AG09319 (cell line): ENCODE results near the gene C16orf90.

Experiments
- DNase-seq: peaks from one replicate; pipeline ENCODE4 v3.0.0-alpha.2; 2010; ENCODE audit warnings: low read depth; ENCODE audit errors: extremely low read depth
- TF ChIP-seq, protein P1 (sequence below): IDR thresholded peaks from 2 replicates; pipeline ENCODE4 v1.5.1; 2011; ENCODE audit warnings: low read depth, mild to moderate bottlenecking, inconsistent platforms, low read length, moderate library complexity

The C16orf90 gene

DNA sequence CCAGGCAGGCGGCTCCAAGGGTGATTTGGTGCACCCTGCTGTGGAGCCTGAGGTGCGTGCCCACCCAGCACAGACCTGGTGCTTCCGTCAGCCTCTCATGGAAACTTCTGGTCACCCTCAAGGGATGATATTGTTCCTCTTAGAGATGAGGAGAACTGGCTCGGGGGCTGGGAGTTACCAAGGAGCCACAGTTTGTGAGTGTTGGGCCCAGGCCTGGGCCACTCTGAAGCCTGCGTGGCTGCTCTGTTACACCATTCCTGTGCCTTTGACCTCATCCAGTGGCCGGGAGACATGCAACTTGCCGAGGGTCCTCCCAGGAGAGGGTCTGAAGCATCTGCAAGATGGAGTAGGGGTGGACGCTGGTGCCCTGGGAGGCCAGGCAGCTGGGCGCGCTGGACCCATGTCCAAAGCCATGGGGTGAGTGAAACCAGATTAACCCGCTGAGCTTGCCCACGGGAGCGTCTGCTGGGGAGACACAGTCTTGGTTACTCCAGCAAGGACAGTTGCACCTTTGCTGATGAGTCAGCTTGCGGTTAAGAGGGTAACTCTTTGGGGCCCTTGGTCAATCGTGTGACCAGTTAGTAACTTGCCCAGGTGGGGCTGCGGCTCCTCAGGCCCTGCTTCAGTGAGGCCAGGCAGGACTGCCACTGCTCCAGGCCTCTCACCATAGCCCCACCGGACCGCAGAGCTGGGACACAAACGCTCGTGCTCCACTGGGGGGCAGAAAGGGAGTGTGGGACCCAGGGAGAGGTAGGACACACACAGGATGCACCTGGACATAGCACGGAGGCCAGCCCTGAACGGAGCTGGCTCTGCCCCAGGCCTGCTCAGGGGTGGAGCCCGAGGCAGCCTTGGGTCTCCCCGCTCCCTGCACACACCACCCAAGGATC is 7.5 kb downstream of the C16orf90 start:
- TF ChIP-seq, protein P1, sequence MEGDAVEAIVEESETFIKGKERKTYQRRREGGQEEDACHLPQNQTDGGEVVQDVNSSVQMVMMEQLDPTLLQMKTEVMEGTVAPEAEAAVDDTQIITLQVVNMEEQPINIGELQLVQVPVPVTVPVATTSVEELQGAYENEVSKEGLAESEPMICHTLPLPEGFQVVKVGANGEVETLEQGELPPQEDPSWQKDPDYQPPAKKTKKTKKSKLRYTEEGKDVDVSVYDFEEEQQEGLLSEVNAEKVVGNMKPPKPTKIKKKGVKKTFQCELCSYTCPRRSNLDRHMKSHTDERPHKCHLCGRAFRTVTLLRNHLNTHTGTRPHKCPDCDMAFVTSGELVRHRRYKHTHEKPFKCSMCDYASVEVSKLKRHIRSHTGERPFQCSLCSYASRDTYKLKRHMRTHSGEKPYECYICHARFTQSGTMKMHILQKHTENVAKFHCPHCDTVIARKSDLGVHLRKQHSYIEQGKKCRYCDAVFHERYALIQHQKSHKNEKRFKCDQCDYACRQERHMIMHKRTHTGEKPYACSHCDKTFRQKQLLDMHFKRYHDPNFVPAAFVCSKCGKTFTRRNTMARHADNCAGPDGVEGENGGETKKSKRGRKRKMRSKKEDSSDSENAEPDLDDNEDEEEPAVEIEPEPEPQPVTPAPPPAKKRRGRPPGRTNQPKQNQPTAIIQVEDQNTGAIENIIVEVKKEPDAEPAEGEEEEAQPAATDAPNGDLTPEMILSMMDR = no peak

DNA sequence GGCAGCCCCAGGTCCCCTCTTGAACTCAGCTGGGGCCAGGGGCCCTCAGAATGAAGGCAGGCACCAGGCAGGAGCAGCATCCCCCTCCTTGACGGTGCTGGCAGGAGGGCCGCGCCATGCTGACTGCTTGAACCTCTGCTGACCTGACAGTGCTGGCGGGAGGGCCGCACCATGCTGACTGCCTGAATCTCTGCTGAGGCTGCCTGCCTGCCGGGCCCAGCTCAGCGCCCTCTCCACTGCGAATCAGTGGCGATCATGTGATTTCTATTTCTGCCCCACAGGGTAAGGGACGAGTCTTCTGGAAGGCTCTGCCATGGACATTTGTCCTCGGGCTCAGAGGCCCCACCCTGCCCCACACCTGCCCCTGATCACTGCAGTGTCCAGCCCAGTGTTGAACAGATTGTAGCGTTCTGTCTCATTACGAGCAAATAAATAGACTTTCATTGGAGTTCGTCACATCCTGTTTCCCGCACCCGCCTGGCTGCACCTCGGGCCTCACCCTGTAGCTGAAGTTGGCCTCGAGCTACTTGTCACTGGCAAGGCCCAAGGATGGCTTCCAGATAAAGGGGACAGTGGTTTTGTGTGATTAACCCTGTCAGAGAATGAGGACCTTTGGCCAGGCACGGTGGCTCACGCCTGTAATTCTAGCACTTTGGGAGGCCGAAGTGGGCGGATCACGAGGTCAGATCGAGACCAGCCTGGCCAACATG is 8.6 kb downstream of the C16orf90 start:
- DNase-seq = no peak
- TF ChIP-seq, protein P1 = no peak

More for the DNA sequence above, 7.5 kb downstream of the C16orf90 start:
- DNase-seq = no peak

- TF ChIP-seq, protein P1 = no peak
- no peak for DNase-seq
Measured at GRCh38 chr16:3485821-3486505, 9.3 kb downstream of the C16orf90 start.

DNA sequence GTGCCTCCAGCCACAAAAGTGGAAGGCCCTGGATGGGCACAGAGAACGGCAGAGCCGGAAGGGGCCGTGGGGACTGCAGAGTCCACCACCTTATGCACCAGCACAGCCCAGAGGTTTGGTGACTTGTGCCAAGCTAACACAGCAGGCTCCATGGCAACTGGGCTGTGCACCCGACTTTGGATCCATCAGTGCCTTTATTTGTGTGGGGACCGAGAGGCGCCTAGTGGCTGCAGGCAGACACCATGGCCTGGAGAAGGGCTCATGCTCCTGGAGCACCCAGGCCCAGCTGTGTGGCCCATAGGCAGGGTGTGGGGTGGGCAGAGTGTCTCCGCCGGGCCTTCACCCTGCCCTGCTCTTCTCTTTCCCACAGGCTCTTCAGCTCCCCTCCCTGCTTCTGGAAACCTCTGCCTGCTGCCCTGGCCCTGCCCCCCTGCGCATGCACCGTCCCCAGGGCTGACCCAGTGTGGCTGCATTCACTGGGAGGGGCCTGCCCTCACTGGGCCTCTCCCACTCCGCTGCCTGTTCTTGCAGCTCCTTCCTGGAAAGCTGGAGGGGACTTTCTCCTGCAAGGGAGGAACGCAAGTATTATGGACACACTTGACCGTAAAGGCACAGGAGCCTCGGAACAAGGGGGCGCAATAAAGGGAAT is 10.1 kb downstream of the C16orf90 start:
- TF ChIP-seq, protein P1 = no peak
- no peak for DNase-seq

GRCh38 chr16:3484318-3485096 is 10.8 kb downstream of the C16orf90 start:
- no peak for DNase-seq
- TF ChIP-seq, protein P1 = no peak

GRCh38 chr16:3482659-3483241 is 12.5 kb downstream of the C16orf90 start:
- TF ChIP-seq, protein P1 = no peak
- DNase-seq = no peak
